A549 treated with Hydrocortisone at 1 μM for 4 hours (cell line): Measurements from ENCODE around the gene RNF8. TPM values are rescaled to one million over a fixed set of nuclear protein-coding genes. Genes with fewer than 3 reads are reported as not detected.

ENCODE experiments used
- total RNA-seq: library from RNA; stranded (reverse); fragments of 200-300 nt; extraction: Qiagen RNA extraction; gene quantifications from 5 replicates; pipeline ENCODE4 v1.2.3, GENCODE V29; 2022

Gene RNF8
- 21.5 to 28.8 TPM (median 25.7 TPM) in 5 replicates for total RNA-seq

GRCh38 chr6:37353761-37354525 lies at the start of gene RNF8:
Gene RNF8 (plus strand): TSS chr6:37353983. CDS start chr6:37354165, 182 bp downstream.

GRCh38 chr6:37432916-37433656 lies 79.3 kb downstream of the RNF8 start, which contains the start of gene CMTR1:
Gene CMTR1 (plus strand): TSS chr6:37433221. CDS start chr6:37435630, 2,409 bp downstream.

Other genes with a start within 250 kb of the RNF8 start
- 8.6 to 14.6 TPM (median 13.6 TPM) in 5 replicates for gene PIM1, start 183.8 kb upstream of the RNF8 start, total RNA-seq
- 5.0 to 5.9 TPM (median 5.4 TPM) in 5 replicates for gene TBC1D22B, start 96.2 kb upstream of the RNF8 start, total RNA-seq
- 0.41 to 0.82 TPM (median 0.64 TPM) in 5 replicates for gene TMEM217, start 95.8 kb upstream of the RNF8 start, total RNA-seq
- 15.5 to 18.6 TPM (median 16.6 TPM) in 5 replicates for gene CMTR1, start 79.2 kb downstream of the RNF8 start, total RNA-seq
- gene CCDC167, start 145.9 kb downstream of the RNF8 start, total RNA-seq = 41.6 to 51.0 TPM (median 47.0 TPM) in 5 replicates